ENCODE measurements around the gene BMAL1. TPM values are rescaled to one million over a fixed set of nuclear protein-coding genes. Genes with fewer than 3 reads are reported as not detected.

BMAL1 gene
- total and polyA plus RNA-seq, 2 of the 8 experiments (the other 6 are each of a cell fraction or from before 2014, with no cell fraction given) = 6.8 to 6.9 TPM

DNA sequence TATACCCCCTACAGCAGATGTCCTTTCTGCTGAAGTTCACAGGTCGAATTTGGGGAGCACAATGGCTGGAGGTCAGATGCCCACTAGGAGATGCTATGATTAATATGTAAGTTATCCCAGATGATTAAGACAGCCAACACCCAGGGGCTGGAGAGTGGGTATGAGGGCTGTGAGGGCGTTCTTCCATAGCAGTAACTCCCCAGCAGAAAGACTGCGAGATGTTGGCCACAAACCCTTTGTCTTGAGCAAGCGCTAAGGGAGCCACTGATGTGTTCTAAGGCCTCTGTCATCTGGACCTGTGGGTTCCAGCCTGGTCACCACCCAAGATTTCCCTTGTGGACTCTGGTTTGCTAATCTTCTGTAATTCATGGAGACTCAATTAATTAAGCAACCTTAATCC lies 77.6 kb downstream of the BMAL1 start:
- WGBS, 2 experiments (ENCODE audit: extremely low coverage in 1 of 2, insufficient coverage in 1 of 2, insufficient read length in 1 of 2, insufficient replicate concordance in 2 of 2, low coverage in 1 of 2, low lambda C conversion rate in 2 of 2, missing lambda C conversion rate in 1 of 2) = 87% methylated on average over 4 of the region's 4 CpGs; no CpG with 5 or more reads in 1 of the 2 experiments
- no peak for TF ChIP-seq NRF1 (IDR thresholded peaks at IDR 0.05; ENCODE audit: low read depth, low read length)
- TF ChIP-seq ZNF274 (IDR thresholded peaks at IDR 0.05; ENCODE audit: borderline replicate concordance, extremely low read depth, low read length) = no peak
- no peak for TF ChIP-seq CBX8 (IDR thresholded peaks at IDR 0.05; ENCODE audit: borderline replicate concordance, low read depth, low read length)
- TF ChIP-seq KDM4A (IDR thresholded peaks at IDR 0.05; ENCODE audit: low read depth, low read length, severe bottlenecking) = no peak
- TF ChIP-seq RFX5 (IDR thresholded peaks at IDR 0.05; ENCODE audit: borderline replicate concordance, low read depth, low read length) = no peak
- TF ChIP-seq SIX5 (IDR thresholded peaks at IDR 0.05; ENCODE audit: low read depth, low read length) = no peak
- TF ChIP-seq, protein P1, sequence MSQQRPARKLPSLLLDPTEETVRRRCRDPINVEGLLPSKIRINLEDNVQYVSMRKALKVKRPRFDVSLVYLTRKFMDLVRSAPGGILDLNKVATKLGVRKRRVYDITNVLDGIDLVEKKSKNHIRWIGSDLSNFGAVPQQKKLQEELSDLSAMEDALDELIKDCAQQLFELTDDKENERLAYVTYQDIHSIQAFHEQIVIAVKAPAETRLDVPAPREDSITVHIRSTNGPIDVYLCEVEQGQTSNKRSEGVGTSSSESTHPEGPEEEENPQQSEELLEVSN (IDR thresholded peaks at IDR 0.05) = no peak
- no peak for TF ChIP-seq EGR1 (IDR thresholded peaks at IDR 0.05; ENCODE audit: borderline replicate concordance, low read depth, low read length)
- TF ChIP-seq CREB1 (IDR thresholded peaks at IDR 0.05) = no peak
- no peak for TF ChIP-seq JUN (IDR thresholded peaks at IDR 0.05; ENCODE audit: low read depth, low read length)
- TF ChIP-seq, protein P2, sequence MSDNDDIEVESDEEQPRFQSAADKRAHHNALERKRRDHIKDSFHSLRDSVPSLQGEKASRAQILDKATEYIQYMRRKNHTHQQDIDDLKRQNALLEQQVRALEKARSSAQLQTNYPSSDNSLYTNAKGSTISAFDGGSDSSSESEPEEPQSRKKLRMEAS (IDR thresholded peaks at IDR 0.05) = no peak
- no peak for TF ChIP-seq MAFK (IDR thresholded peaks at IDR 0.05; ENCODE audit: low read depth, low read length)
- no peak overlapping the region for H4K91ac ChIP-seq (replicated peaks; ENCODE audit: insufficient read length, low read length)

More for the DNA sequence above, 77.6 kb downstream of the BMAL1 start:
- no peak overlapping the region for H3K4ac ChIP-seq (replicated peaks; ENCODE audit: insufficient read length, low read depth, low read length)
- no peak overlapping the region for H3K9ac ChIP-seq (replicated peaks in 1 of 4; ENCODE audit: extremely low read depth in 1 of 4, low read depth in 3 of 4, low read length in 3 of 4)
- H3K23ac ChIP-seq (ENCODE audit: insufficient read length) = no peak overlapping the region
- H3K79me1 ChIP-seq (ENCODE audit: low read depth, low read length) = no peaks in the 10 kb centered on the region
- no peak overlapping the region for H2BK15ac ChIP-seq (ENCODE audit: low read length)
- POLR2A ChIA-PET (ENCODE audit: partially characterized antibody) = no interaction called here
- H3K4me3 ChIP-seq (ENCODE audit: extremely low read depth in 1 of 4, insufficient read depth in 2 of 4, low read depth in 3 of 4, low read length in 4 of 4) = no peak overlapping the region
- no peak overlapping the region for H3K27ac ChIP-seq (ENCODE audit: low read depth, low read length)
- H4K8ac ChIP-seq (ENCODE audit: extremely low read depth, insufficient read depth, low read length) = no peak overlapping the region
- H3K56ac ChIP-seq (replicated peaks; ENCODE audit: insufficient read length, low read depth, low read length) = no peak overlapping the region
- no peaks in the 10 kb centered on the region for H4K20me1 ChIP-seq (replicated peaks in 1 of 2; ENCODE audit: control insufficient read depth in 1 of 2, insufficient read depth in 2 of 2, low read length in 2 of 2)
- H3K4me2 ChIP-seq (ENCODE audit: insufficient read depth in 1 of 2, low read depth in 2 of 2, low read length in 2 of 2) = no peak overlapping the region
- H3K27me3 ChIP-seq (replicated peaks in 1 of 4; ENCODE audit: control insufficient read depth in 3 of 4, extremely low read depth in 1 of 4, insufficient read depth in 3 of 4, low read length in 3 of 4) = no peaks in the 10 kb centered on the region
- CTCF ChIA-PET (ENCODE audit: partially characterized antibody) = interaction anchor here (1.1 to 14.6 kb wide), 15 partner anchors 8 to 143 kb away, joined by 3 to 129 read pairs (median 6); no protein-coding TSS in a partner anchor
- no peak overlapping the region for H2BK120ac ChIP-seq (replicated peaks; ENCODE audit: low read depth, low read length)
- no peak overlapping the region for H2BK12ac ChIP-seq (ENCODE audit: low read depth, low read length)
- H3K4me1 ChIP-seq (replicated peaks in 1 of 4; ENCODE audit: control insufficient read depth in 3 of 4, insufficient read depth in 4 of 4, low read length in 3 of 4) = peaks cover 0 to 4% (median 0%) of the 10 kb centered on the region in 4 experiments; a peak in 2 of 7 replicates
- no peak overlapping the region for H3K14ac ChIP-seq (ENCODE audit: insufficient read length)
- no peak overlapping the region for H3K18ac ChIP-seq (ENCODE audit: extremely low read depth, low read length)
- no peaks in the 10 kb centered on the region for H3K9me3 ChIP-seq (ENCODE audit: insufficient read depth in 2 of 2, low read depth in 1 of 2, low read length in 1 of 2)
- DNase-seq (ENCODE audit: low read depth in 1 of 2, low spot score in 2 of 2) = no peak
- H2BK5ac ChIP-seq (ENCODE audit: low read depth, low read length) = no peak overlapping the region
- no peak overlapping the region for H2AFZ ChIP-seq (ENCODE audit: low read length)
- H3K79me2 ChIP-seq (ENCODE audit: control insufficient read depth in 1 of 2, insufficient read depth in 2 of 2, low read length in 2 of 2) = no peaks in the 10 kb centered on the region
- no peak overlapping the region for H2AK5ac ChIP-seq (ENCODE audit: low read depth, low read length)
- no peaks in the 10 kb centered on the region for H3K23me2 ChIP-seq (ENCODE audit: low read depth, low read length)
- no peak for FAIRE-seq
- H3K36me3 ChIP-seq (ENCODE audit: control insufficient read depth in 2 of 4, insufficient read depth in 4 of 4, low read length in 3 of 4) = no peaks in the 10 kb centered on the region
- no peak overlapping the region for H2BK20ac ChIP-seq (ENCODE audit: low read length)
- no peak overlapping the region for H4K5ac ChIP-seq (ENCODE audit: insufficient read length, low read depth, low read length)

Measured in H1 (cell line).